CD4-positive, alpha-beta T cell treated with Interferon gamma for 1 hour (primary cell): ENCODE measurements around the gene GAK.

Experiments used
- DNase-seq: peaks from one replicate; pipeline ENCODE4 v3.0.0-alpha.2; 2020

GAK gene

GRCh38 chr4:826508-827208 is 105.5 kb downstream of the GAK start:
- DNase-seq: no peak

DNA sequence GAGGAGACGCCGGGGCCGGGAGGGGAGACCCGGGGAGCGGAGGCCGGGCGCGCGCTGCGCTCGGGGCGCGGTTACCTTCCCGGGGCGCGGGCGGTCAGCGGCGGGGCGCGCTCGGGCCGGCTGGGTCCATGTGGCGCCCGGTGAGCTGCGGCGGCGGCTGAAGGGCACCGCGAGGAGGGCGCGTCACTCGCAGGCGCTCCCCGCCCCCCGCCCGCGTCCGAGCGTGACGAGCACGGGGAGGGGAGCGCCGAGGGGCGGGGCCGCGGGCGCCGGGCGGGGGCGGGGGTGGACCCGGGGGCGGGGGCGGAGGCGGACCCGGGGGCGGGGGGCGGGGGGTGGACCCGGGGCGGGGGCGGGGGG is 106.2 kb downstream of the GAK start, which contains the start of gene CPLX1:
Gene CPLX1, minus strand, starts transcription at position 159 of the 360 bp plus-strand sequence. CDS start 1,607 bp downstream, outside the sequence.
- no peak for DNase-seq

DNA sequence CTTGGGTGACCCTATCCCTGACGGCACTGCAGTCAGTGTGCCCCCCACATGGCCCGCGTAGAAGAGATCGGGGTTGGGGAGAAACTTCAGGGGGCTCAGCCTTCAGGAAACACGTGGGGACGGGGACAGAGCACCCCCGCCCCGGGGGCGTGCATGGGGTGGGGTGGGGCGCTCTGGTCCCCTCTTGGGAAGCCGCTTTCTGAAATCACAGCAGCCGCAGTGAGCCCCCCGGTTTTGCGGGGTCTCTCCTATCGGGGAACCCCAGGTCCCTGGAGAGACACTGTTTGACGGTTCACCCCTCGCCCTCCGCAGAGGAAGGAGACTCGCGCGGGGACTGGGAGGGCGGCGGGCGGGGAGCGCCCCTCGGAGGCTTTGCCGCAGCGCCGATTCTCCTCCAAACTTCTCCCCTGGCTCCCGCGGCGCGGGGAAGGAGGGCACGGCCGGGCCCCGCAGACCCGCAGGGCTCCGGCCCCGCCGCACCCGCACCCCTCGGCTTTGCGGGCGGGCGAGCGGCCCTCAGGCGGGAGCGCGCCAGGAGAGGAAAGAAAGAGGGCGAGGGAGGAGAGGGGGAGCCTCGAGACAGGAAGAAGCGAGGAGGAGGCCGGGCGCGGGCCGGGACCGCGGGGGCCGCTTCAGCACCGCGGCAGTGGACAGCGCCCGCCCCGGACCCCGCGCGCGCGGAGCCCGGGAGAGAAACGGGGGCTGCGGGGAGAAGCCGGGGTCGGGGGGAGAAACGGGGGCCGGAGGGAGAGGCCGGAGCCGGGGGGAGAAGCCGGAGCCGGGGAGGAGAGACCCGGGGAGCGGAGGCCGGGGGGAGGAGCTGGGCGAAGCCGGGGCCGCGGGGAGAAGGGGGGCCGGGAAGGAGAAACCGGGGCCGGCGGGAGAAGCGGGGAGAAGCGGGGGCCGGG is 106.8 kb downstream of the GAK start:
- no peak for DNase-seq

GRCh38 chr4:824461-825062 is 107.6 kb downstream of the GAK start:
- DNase-seq: no peak

DNA sequence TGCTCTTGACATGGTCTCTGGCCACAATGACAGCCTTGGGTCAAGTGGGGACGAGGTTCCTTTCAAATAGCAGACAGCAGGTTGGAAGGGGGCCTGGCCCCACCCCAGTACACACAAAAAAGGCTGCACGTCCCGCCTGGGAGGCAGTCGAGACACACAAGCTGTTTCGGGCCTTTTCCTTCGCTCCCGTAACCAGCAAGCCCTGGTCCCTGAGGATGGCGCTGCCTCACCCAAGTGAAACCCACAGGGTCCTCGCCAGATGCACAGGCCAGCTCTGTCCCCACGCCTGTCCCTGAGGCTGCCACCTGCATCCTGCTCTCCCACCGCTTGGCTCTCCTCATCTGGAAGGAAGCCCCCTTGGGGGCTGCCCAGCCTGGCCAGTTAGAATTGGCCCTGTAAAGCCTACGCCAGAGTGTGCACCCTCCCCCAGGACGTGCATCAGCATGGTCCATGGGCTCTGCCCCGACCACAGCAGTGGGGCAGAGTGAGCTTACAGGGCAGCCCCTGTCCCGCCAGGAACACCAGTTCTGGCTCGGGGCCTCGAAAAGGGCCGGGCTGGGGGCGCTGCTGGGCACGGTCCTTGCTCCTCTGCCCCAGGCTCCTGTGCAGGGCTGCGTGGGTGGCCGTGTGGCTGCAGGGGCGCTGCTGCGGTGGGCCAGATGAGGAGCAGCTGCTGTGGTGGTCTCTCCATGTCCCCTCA is 108.2 kb downstream of the GAK start:
- no peak for DNase-seq

DNA sequence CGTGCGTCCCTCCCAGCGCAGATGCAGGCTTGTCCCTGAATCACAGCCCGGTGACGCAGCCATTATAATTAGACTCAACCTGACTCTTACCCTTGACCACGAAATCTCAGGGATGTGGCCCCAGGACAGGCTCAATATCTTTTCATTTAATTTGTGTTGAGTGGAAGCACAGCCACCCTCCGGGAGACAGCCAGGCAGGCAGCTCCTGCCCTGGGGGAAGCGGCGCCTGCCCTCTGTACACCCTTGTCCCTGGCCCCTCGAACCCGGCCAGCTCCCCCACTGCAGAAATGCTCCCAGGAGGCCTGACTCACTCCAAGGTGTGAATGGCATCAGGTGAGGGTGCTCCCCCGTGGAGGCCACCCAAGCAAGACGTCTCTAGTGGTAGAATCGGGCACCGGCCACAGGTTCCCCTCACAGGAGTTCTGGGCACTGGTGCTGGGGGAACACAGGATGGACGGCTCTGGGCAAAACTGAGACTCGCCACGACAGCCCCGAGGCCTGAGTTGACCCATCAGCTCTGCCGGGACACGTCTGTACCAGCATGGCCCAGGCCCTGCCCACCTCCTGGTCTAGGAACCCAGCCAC is 108.8 kb downstream of the GAK start:
- DNase-seq: no peak

DNA sequence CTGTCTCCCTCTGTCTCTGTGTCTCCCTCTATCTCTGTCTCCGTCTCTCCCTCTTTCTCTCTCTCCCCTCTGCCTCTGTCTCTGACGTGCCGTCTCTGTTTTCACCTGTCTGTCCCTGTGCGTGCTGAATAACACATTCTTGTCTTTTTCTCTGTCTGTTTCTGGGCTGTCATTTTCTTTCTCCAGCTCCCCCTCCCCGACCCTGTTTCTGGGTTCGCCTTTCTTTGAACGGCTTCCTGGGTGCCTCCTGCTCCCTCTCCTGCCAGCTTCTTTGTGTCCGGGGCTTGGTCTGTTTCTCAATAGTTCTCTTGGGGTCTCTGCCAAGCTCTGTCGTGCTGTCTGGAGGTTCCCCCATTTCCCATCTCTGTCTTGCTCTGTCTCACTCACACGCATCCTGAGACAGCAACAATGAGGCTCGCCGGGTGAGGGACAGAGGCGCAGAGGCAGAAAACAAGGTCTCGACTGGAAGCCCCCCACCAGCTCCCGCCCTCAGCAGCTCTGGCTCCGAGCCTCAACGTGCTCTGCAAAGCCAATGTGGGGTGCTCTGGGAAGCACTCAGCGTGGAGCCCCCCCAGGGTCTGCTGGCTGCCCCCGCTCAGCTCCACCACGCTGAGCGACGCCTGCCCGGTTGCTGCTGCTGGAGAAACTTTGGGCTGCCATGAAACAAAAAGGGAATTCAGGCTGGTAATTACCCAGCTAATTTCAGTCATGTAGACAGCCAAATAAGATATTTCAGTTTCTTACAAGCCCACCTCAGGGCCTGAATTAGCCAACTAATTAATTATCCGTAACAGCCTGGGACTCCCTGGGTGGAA is 109.5 kb downstream of the GAK start:
- no peak for DNase-seq

DNA sequence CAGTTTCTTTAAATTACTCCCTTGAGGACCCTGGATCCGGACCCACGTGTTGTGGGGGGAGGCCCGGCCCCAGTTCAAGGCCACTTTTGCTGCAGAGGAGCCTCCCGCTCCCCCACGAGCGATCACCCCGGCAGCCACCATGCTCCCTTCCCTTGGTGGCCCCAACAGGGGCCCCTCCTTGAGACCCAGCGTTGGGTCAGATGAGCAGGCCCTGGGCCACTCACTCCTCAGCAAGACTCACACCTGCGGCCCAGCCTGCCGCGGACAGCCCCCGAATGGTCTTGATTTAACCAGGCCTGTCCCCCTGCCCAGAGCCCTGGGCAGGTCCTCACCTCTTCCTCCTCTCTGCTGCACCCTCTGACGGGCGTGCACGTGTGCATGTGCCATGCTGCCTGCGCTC is 110.5 kb downstream of the GAK start:
- no peak for DNase-seq

GRCh38 chr4:821181-821591 is 110.9 kb downstream of the GAK start:
- DNase-seq: no peak

DNA sequence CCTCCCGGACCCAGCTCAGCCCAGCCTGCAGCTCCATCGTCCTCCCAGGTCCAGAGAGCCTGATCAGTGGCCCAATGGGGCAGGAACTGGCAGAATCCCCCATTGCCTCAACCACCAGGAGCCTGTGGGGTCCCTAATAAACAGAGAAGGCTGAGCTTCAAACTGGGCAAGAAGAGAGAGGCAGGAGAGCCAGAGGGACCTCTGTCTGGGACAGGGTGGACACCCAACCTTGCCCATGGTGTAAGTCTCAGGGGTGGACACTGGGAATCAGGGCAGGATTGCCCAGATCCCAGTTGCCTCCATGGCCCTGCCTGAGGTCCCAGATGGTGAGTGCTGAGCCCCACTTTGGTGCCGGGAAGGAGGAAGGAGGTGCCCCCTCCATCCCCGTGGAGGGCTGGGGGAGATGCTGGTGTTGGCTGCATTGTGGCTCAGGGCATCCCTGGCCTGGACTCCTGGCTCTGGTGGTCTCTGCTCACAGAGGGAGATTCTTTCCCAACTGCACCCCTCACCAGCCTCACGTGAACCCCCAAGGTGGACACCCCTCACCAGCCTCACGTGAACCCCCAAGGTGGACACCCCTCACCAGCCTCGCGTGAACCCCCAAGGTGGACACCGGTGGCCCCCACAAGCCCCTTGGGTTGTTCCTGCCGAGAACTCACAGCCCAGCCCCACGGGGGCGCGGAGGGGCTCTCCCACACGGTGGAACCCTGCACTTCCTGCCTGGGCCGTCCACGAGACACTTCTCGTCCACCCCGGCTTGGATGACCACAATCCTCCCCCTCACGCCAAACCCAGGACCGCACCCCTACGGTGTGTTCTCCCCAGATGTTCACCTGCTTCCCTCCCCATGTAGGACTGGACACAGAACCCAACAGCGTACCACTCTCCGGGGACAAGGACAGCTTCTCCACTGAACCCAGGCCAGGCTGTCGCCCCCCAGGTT is 111.6 kb downstream of the GAK start:
- no peak for DNase-seq

DNA sequence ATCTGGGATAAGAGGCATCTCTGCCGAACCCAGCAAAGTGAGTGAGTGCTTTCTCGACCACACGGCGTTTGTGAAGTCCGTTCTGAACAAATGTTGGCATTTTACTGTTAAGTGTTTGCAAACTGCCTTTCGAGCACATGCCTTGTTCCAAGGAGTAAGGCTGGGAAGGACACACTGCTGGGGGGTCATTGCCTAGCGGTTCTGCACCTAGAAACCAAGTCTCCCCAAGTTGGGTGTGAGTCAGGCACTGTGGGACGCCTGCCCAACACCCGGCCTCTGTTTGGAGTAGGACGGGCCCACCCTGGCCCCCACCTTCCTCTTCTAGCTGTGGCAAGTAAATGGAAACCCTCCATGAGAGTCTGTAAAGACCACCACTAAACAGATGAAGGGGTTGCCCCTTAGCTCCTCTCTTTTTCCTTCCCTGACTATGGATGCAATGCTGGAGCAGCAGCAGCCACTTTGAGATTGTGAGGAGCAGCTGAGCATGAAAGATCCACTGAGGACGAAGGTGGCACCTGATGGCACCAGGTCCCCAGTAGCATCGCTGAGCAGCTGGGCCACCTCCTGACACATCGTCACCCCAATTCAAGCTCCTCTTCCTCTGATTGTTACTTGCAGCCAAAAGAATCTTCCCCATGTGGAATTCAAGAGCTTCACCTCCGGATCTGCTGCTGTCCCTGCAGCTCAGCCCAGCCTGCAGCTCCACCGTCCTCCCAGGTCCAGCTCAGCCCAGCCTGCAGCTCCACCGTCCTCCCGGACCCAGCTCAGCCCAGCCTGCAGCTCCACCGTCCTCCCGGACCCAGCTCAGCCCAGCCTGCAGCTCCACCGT is 112.5 kb downstream of the GAK start:
- no peak for DNase-seq

GRCh38 chr4:818106-818921 is 113.8 kb downstream of the GAK start:
- no peak for DNase-seq

GRCh38 chr4:815464-816146 is 116.5 kb downstream of the GAK start:
- no peak for DNase-seq

DNA sequence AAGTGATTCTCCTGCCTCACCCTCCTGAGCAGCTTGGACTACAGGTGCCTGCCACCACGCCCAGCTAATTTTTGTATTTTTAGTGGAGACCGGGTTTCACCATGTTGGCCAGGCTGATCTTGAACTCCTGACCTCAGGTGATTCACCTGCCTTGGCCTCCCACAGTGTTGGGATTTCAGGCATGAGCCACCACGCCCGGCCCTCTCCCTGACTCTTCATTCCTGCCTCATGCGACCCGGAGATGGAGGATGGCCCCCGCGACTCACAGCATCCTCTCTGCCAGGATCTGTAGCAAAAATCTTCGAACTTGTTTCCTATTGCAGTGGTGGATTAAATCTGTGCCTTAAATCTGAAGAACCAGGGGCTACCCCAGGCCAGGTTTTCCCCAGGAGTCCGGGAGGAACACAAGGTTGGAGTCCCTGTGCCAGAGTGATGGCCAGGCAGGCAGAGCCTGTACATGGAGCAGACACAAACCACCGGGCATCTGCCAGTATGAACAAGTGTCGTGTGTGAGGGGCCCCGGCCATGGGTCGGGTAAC is 117.7 kb downstream of the GAK start:
- DNase-seq: no peak

DNA sequence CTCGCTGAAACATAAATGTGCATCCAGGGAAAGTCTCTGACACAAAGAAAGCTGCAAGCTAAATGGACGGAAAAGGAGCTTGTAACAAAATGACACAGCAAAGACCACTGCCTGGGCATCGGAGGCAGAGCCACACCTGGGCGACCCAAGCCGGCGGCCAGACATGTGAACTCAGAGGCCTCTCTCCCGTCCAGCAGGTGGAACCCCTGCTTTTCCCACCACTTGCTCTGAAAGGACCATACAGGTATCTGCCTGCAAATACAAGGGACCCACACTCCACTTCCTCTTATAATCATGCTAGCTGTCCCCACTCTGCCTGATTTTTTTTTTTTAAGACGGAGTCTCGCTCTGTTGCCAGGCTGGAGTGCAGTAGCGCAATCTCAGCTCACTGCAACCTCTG is 118.2 kb downstream of the GAK start:
- DNase-seq: no peak

- DNase-seq: no peak
Observed at GRCh38 chr4:808860-809570, 123.1 kb downstream of the GAK start.

GRCh38 chr4:807792-808191 is 124.3 kb downstream of the GAK start:
- no peak for DNase-seq
